Calu3 (cell line): ENCODE measurements around the gene S100G. TPM values are rescaled to one million over a fixed set of nuclear protein-coding genes. Genes with fewer than 3 reads are reported as not detected.
"Not testable (repeated sequence)": the region's sequence is repeated elsewhere in the genome, so short reads cannot be mapped to it uniquely, and the experiment has no call there.

ENCODE experiments used
- BruUV-seq: library from RNA; stranded (reverse); fragments of 400-500 nt; replicated peaks from 2 replicates; lab custom pipeline; 2021; lab: Mats Ljungman, UMichigan
- CTCF ChIA-PET: fragments of 300-600 bp; sonication (Branson Sonifier 250); formaldehyde crosslinking; loops from one replicate; lab custom pipeline; 2022; ENCODE audit warnings: antibody characterized with exemption; lab: Charles Lee
- DNase-seq: peaks from one replicate; pipeline ENCODE4 v3.0.0; 2022
- H3K27ac Mint-ChIP-seq: one replicate; pipeline ENCODE4 v1.8.0; 2022; ENCODE audit warnings: mixed read lengths; ENCODE audit not compliant: unreplicated experiment
- H3K27me3 Mint-ChIP-seq: one replicate; pipeline ENCODE4 v1.8.0; 2022; ENCODE audit warnings: mixed read lengths; ENCODE audit not compliant: unreplicated experiment
- H3K36me3 Mint-ChIP-seq: one replicate; pipeline ENCODE4 v1.8.0; 2022; ENCODE audit warnings: mild to moderate bottlenecking, moderate library complexity, mixed read lengths; ENCODE audit not compliant: insufficient read depth, unreplicated experiment
- H3K4me1 Mint-ChIP-seq: one replicate; pipeline ENCODE4 v1.8.0; 2022; ENCODE audit warnings: mild to moderate bottlenecking, low read depth, mixed read lengths; ENCODE audit not compliant: unreplicated experiment
- H3K4me3 Mint-ChIP-seq: one replicate; pipeline ENCODE4 v1.8.0; 2022; ENCODE audit warnings: mild to moderate bottlenecking, low read depth, moderate library complexity, mixed read lengths; ENCODE audit not compliant: unreplicated experiment
- H3K9me3 Mint-ChIP-seq: one replicate; pipeline ENCODE4 v1.8.0; 2022; ENCODE audit warnings: low read depth, mixed read lengths; ENCODE audit not compliant: unreplicated experiment
- intact Hi-C: fragments of 100-400 bp; cut with micrococcal nuclease; formaldehyde crosslinking; loops from one replicate; pipeline ENCODE4 v1.10.0; 2022; ENCODE audit not compliant: unreplicated experiment
- total RNA-seq: library from RNA; stranded (reverse); gene quantifications from 2 replicates; pipeline ENCODE4 v1.2.3, GENCODE V29; 2022
- TF ChIP-seq, protein P1 (sequence below): fragments of 200-600 bp; IDR thresholded peaks from one replicate; pipeline ENCODE4 v1.8.0; 2022; ENCODE audit warnings: antibody characterized with exemption; ENCODE audit not compliant: unreplicated experiment

Gene S100G
- total RNA-seq, 1 experiment from 2014 or later = not detected

DNA sequence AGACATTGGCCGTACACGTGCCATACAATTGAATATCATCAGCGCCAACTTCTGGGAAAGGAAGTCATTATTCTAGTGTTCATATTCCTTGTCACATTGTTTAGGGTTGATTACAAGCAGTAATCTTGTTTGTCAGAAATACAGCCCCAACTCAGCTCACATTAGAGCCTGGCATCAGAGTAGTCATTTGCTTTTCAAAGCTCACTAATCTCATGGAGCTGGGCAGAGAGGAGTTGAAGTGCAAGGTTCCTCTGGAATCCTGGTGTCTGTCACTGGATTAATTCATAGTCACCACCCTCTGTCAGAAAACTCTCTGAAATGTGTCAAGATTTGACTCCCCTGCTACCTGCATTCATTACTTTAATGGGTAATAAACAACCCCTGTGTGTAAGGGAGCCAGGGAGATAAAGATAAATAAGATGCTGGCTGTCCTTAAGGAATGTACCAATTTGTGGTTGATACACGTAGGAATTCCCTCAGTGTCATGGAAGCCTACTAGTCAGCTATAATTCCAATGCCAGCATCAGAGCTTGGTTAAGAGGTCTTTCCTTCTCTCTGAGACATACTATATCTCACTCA lies 43.7 kb upstream of the S100G start:
- Mint-ChIP-seq H3K36me3 (no peaks in the 10 kb centered on the region), H3K27ac (no peak overlapping the region), H3K27me3 (no peaks in the 10 kb centered on the region), H3K9me3 (no peaks in the 10 kb centered on the region), H3K4me3 (no peak overlapping the region), H3K4me1 (peaks cover 17% of the 10 kb centered on the region)
- DNase-seq = no peak
- no TSS peak for BruUV-seq
- CTCF ChIA-PET = no interaction called here
- intact Hi-C loops = no loop called here
- TF ChIP-seq, protein P1, sequence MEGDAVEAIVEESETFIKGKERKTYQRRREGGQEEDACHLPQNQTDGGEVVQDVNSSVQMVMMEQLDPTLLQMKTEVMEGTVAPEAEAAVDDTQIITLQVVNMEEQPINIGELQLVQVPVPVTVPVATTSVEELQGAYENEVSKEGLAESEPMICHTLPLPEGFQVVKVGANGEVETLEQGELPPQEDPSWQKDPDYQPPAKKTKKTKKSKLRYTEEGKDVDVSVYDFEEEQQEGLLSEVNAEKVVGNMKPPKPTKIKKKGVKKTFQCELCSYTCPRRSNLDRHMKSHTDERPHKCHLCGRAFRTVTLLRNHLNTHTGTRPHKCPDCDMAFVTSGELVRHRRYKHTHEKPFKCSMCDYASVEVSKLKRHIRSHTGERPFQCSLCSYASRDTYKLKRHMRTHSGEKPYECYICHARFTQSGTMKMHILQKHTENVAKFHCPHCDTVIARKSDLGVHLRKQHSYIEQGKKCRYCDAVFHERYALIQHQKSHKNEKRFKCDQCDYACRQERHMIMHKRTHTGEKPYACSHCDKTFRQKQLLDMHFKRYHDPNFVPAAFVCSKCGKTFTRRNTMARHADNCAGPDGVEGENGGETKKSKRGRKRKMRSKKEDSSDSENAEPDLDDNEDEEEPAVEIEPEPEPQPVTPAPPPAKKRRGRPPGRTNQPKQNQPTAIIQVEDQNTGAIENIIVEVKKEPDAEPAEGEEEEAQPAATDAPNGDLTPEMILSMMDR = no peak

DNA sequence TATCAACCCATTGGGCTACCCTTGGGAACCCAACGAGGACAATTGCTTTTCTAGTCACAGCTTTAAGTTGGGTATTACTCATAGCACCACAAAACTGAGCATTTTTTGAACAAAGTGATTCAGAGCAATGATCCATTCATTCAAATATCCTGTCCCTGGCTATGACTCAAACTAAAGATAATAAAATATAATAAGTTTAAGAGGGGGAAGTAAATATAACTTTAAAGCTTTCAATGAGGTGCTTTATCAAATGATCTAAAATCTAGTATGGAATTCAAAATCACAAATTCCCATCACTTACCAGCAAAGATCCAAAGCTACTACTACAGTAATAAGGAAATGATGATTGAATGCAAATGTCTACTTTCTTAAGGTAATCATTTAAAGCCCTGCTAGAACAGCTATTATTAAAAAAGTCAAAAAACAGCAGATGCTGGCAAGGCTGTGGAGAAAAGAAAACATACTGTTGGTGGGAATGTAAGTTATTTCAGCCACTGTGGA lies 39.8 kb upstream of the S100G start:
- intact Hi-C loops = no loop called here
- no peak overlapping the region for H3K4me3 Mint-ChIP-seq
- H3K27me3 Mint-ChIP-seq = no peaks in the 10 kb centered on the region
- peaks cover under 1% of the 10 kb centered on the region for H3K4me1 Mint-ChIP-seq
- TF ChIP-seq, protein P1 = no peak
- H3K9me3 Mint-ChIP-seq = no peaks in the 10 kb centered on the region
- DNase-seq = no peak
- no TSS peak for BruUV-seq
- no peak overlapping the region for H3K27ac Mint-ChIP-seq
- no peaks in the 10 kb centered on the region for H3K36me3 Mint-ChIP-seq
- CTCF ChIA-PET = no interaction called here

DNA sequence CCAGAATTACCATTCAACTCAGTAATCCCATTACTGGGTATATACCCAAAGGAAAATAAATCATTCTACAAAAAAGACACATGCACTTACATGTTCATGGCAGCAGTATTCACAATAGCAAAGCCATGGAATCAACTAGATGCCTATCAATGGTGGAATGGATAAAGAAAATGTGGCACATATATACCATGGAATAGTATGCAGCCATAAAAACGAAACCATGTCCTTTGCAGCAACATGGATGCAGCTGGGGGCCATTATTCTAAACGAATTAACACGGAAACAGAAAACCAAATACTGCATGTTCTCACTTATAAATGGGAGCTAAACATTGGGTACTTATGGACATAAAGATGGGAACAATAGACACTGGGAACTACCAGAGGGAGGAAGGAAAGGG lies 39.3 kb upstream of the S100G start:
- H3K4me3 Mint-ChIP-seq, H3K27ac Mint-ChIP-seq, H3K9me3 Mint-ChIP-seq, intact Hi-C loops, DNase-seq, BruUV-seq, CTCF ChIA-PET, H3K36me3 Mint-ChIP-seq, H3K4me1 Mint-ChIP-seq, H3K27me3 Mint-ChIP-seq: not testable (repeated sequence)

DNA sequence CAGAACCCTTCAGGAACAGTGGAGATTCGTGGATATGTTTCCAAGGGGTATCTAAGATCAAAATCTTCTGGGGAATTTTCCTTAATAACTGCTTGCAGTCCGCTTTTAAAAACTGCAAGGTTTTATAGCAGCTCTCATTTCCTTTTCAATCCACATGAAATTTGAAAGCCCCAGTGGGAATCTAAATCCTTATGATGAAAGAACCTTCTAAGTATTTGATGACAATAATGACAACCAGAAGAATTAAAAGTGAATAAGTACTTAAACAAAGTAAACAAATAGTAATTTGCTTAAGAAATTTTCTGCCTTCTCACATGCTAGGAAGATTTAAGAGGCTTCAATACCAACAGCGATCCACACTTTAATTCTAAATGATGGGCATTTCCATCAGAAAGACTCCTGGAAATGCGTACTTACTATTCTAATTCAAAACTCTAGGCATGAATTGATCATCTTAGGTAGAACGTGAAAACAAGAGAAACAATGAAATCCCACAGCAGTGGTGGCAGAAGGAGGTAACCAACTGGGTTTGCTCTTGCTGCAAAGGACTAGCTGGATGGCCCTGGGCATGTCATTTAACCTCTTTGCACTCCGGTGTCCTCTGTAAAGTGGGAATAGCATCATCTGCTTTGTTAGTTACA lies 37.6 kb upstream of the S100G start:
- Mint-ChIP-seq H3K4me3 (no peak overlapping the region), H3K36me3 (no peaks in the 10 kb centered on the region), H3K27ac (no peak overlapping the region), H3K9me3 (no peaks in the 10 kb centered on the region), H3K4me1 (no peaks in the 10 kb centered on the region), H3K27me3 (no peaks in the 10 kb centered on the region)
- TF ChIP-seq, protein P1 = no peak
- intact Hi-C loops = no loop called here
- BruUV-seq = no TSS peak
- no peak for DNase-seq
- CTCF ChIA-PET = no interaction called here

DNA sequence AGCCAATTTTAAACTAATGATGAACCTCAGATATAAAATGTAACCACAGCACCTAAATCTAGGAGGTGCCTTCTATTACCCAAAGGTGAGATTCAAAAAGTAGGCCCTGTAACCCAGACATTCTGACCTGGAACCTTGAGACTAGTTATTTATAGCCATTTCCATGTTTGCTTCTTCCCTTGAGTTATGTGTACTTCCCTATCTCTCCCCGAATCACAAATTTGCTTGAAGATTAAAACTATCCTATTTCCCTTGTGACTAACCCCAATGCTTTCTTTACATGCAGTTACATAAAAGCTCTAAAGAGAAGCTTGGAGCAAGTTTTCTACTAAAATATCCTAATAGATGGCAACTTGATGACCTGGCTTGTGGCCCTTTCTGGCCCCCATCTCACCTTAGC lies 32.6 kb upstream of the S100G start:
- Mint-ChIP-seq H3K27me3 (no peaks in the 10 kb centered on the region), H3K9me3 (no peaks in the 10 kb centered on the region), H3K36me3 (no peaks in the 10 kb centered on the region), H3K4me3 (no peak overlapping the region), H3K27ac (no peak overlapping the region), H3K4me1 (no peaks in the 10 kb centered on the region)
- intact Hi-C loops = no loop called here
- DNase-seq = no peak
- CTCF ChIA-PET = no interaction called here
- BruUV-seq = no TSS peak
- TF ChIP-seq, protein P1 = no peak
